ENCODE results near the gene SLC1A2. TPM values are rescaled to one million over a fixed set of nuclear protein-coding genes. Genes with fewer than 3 reads are reported as not detected.

The SLC1A2 gene
- polyA plus RNA-seq, 4 donors, result 0.15 to 0.18 TPM; not detected in 2

GRCh38 chr11:35390737-35391682 is 28.3 kb downstream of the SLC1A2 start:
- Histone ChIP-seq H3K27me3 (ENCODE audit: control insufficient read depth in 3 of 3, insufficient read depth in 3 of 3, low read length in 3 of 3) (peaks cover 0 to 4% (median 0%) of the 10 kb centered on the region in 3 donors), H3K27ac (ENCODE audit: low read depth in 1 of 3, low read length in 2 of 3) (no peak overlapping the region), H3K36me3 (ENCODE audit: control insufficient read depth in 3 of 3, insufficient read depth in 2 of 3, low read depth in 1 of 3, low read length in 3 of 3) (no peaks in the 10 kb centered on the region), H3K9me3 (ENCODE audit: control insufficient read depth in 2 of 2, insufficient read depth in 1 of 2, low read depth in 1 of 2, low read length in 1 of 2) (no peaks in the 10 kb centered on the region), H3K4me3 (ENCODE audit: low read depth in 1 of 3, low read length in 3 of 3) (no peak overlapping the region), H3K4me1 (ENCODE audit: control insufficient read depth in 3 of 3, insufficient read depth in 2 of 3, low read depth in 1 of 3, low read length in 2 of 3) (no peaks in the 10 kb centered on the region)
- no peak for FAIRE-seq
- 33 to 58% (median 38%) methylated on average over 13 of the region's 13 CpGs for WGBS, 3 donors
- DNase-seq, result peak; percentile 4 to 47

DNA sequence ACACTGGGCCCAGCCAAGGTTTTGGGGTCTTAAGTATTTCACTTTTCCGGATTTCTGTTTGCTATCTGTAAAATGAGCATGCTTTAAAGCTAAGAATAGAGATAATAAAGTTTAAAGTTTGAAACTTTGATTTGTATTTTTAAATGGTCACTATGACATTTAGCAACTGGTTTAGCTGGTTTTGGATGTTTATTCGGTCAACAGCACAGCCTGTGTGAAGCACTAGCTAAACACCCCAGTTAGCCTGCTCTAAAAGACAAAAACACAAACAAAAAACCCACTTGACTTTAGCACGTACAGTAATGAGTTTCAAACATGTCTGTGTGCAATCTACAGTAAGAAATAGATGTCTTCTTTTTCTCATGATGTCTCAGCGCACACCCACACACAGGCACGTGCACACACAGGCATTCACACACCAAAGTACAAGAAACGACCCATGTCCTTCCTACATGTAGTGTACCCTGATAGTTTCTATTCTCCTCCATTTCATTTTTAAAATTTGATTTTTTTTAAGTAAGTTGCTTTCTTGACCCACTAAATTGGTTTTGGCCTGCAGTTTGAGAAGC is 29.4 kb downstream of the SLC1A2 start:
- no peaks in the 10 kb centered on the region for H3K4me1 ChIP-seq (ENCODE audit: control insufficient read depth in 3 of 3, insufficient read depth in 2 of 3, low read depth in 1 of 3, low read length in 2 of 3)
- H3K27ac ChIP-seq (ENCODE audit: low read depth in 1 of 3, low read length in 2 of 3), result no peak overlapping the region
- no peak overlapping the region for H3K4me3 ChIP-seq (ENCODE audit: low read depth in 1 of 3, low read length in 3 of 3)
- WGBS, 3 donors, result 32 to 56% (median 35%) methylated on average over 6 of the region's 6 CpGs
- no peaks in the 10 kb centered on the region for H3K36me3 ChIP-seq (ENCODE audit: control insufficient read depth in 3 of 3, insufficient read depth in 2 of 3, low read depth in 1 of 3, low read length in 3 of 3)
- no peaks in the 10 kb centered on the region for H3K9me3 ChIP-seq (ENCODE audit: control insufficient read depth in 2 of 2, insufficient read depth in 1 of 2, low read depth in 1 of 2, low read length in 1 of 2)
- no peak for DNase-seq
- peaks cover 0 to 6% (median 0%) of the 10 kb centered on the region in 3 donors for H3K27me3 ChIP-seq (ENCODE audit: control insufficient read depth in 3 of 3, insufficient read depth in 3 of 3, low read length in 3 of 3)
- no peak for FAIRE-seq

- FAIRE-seq (no peak), DNase-seq (no peak)
- no peak overlapping the region for H3K27ac ChIP-seq (ENCODE audit: low read depth in 1 of 3, low read length in 2 of 3)
- no peak overlapping the region for H3K4me3 ChIP-seq (ENCODE audit: low read depth in 1 of 3, low read length in 3 of 3)
- H3K27me3 ChIP-seq (ENCODE audit: control insufficient read depth in 3 of 3, insufficient read depth in 3 of 3, low read length in 3 of 3), result peaks cover 0 to 7% (median 0%) of the 10 kb centered on the region in 3 donors
- 77 to 86% (median 82%) methylated on average over 1 of the region's 1 CpG for WGBS, 3 donors
- no peaks in the 10 kb centered on the region for H3K4me1 ChIP-seq (ENCODE audit: control insufficient read depth in 3 of 3, insufficient read depth in 2 of 3, low read depth in 1 of 3, low read length in 2 of 3)
- H3K9me3 ChIP-seq (ENCODE audit: control insufficient read depth in 2 of 2, insufficient read depth in 1 of 2, low read depth in 1 of 2, low read length in 1 of 2), result no peaks in the 10 kb centered on the region
- H3K36me3 ChIP-seq (ENCODE audit: control insufficient read depth in 3 of 3, insufficient read depth in 2 of 3, low read depth in 1 of 3, low read length in 3 of 3), result no peaks in the 10 kb centered on the region
Measured at GRCh38 chr11:35389112-35389511, 30.2 kb downstream of the SLC1A2 start.

GRCh38 chr11:35388061-35388460 is 31.3 kb downstream of the SLC1A2 start:
- FAIRE-seq (no peak), DNase-seq (no peak)
- Histone ChIP-seq H3K9me3 (ENCODE audit: control insufficient read depth in 2 of 2, insufficient read depth in 1 of 2, low read depth in 1 of 2, low read length in 1 of 2) (no peaks in the 10 kb centered on the region), H3K27me3 (ENCODE audit: control insufficient read depth in 3 of 3, insufficient read depth in 3 of 3, low read length in 3 of 3) (peaks cover 0 to 7% (median 0%) of the 10 kb centered on the region in 3 donors), H3K36me3 (ENCODE audit: control insufficient read depth in 3 of 3, insufficient read depth in 2 of 3, low read depth in 1 of 3, low read length in 3 of 3) (no peaks in the 10 kb centered on the region), H3K4me3 (ENCODE audit: low read depth in 1 of 3, low read length in 3 of 3) (no peak overlapping the region), H3K27ac (ENCODE audit: low read depth in 1 of 3, low read length in 2 of 3) (no peak overlapping the region), H3K4me1 (ENCODE audit: control insufficient read depth in 3 of 3, insufficient read depth in 2 of 3, low read depth in 1 of 3, low read length in 2 of 3) (no peaks in the 10 kb centered on the region)
- 89 to 96% (median 93%) methylated on average over 5 of the region's 5 CpGs for WGBS, 3 donors

GRCh38 chr11:35387111-35387982 is 32.0 kb downstream of the SLC1A2 start:
- H3K27me3 ChIP-seq (ENCODE audit: control insufficient read depth in 3 of 3, insufficient read depth in 3 of 3, low read length in 3 of 3), result peaks cover 0 to 3% (median 0%) of the 10 kb centered on the region in 3 donors
- FAIRE-seq (no peak), DNase-seq (no peak)
- H3K27ac ChIP-seq (ENCODE audit: low read depth in 1 of 3, low read length in 2 of 3), result no peak overlapping the region
- no peaks in the 10 kb centered on the region for H3K36me3 ChIP-seq (ENCODE audit: control insufficient read depth in 3 of 3, insufficient read depth in 2 of 3, low read depth in 1 of 3, low read length in 3 of 3)
- 47 to 63% (median 51%) methylated on average over 4 of the region's 4 CpGs for WGBS, 3 donors
- H3K4me1 ChIP-seq (ENCODE audit: control insufficient read depth in 3 of 3, insufficient read depth in 2 of 3, low read depth in 1 of 3, low read length in 2 of 3), result no peaks in the 10 kb centered on the region
- H3K4me3 ChIP-seq (ENCODE audit: low read depth in 1 of 3, low read length in 3 of 3), result no peak overlapping the region
- no peaks in the 10 kb centered on the region for H3K9me3 ChIP-seq (ENCODE audit: control insufficient read depth in 2 of 2, insufficient read depth in 1 of 2, low read depth in 1 of 2, low read length in 1 of 2)

DNA sequence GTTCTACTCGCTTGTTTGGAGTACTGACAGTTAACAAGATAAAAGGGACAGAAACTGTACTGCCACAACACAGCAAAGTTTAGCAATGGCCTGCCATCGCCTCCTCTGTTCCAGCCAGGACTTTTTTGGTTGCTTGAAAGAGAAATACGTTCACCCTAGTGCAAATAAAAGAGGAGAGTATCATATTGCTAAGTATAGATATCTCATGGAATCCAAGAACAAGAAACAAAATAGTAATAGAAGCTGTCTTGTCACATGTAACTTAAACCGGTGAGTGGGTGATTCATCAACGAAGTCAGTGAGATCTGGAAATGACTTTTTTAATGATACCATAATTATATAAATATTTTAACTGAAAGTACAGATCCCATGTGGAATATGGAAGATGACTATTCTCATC is 35.4 kb downstream of the SLC1A2 start:
- H3K27me3 ChIP-seq (ENCODE audit: control insufficient read depth in 3 of 3, insufficient read depth in 3 of 3, low read length in 3 of 3), result peaks cover 0 to 3% (median 0%) of the 10 kb centered on the region in 3 donors
- WGBS, 3 donors, result 79 to 88% (median 85%) methylated on average over 5 of the region's 5 CpGs
- H3K4me3 ChIP-seq (ENCODE audit: low read depth in 1 of 3, low read length in 3 of 3), result no peak overlapping the region
- H3K9me3 ChIP-seq (ENCODE audit: control insufficient read depth in 2 of 2, insufficient read depth in 1 of 2, low read depth in 1 of 2, low read length in 1 of 2), result no peaks in the 10 kb centered on the region
- FAIRE-seq (no peak), DNase-seq (no peak)
- no peaks in the 10 kb centered on the region for H3K36me3 ChIP-seq (ENCODE audit: control insufficient read depth in 3 of 3, insufficient read depth in 2 of 3, low read depth in 1 of 3, low read length in 3 of 3)
- H3K4me1 ChIP-seq (ENCODE audit: control insufficient read depth in 3 of 3, insufficient read depth in 2 of 3, low read depth in 1 of 3, low read length in 2 of 3), result no peaks in the 10 kb centered on the region
- no peak overlapping the region for H3K27ac ChIP-seq (ENCODE audit: low read depth in 1 of 3, low read length in 2 of 3)

GRCh38 chr11:35381709-35382322 is 37.5 kb downstream of the SLC1A2 start:
- DNase-seq (no peak), FAIRE-seq (no peak)
- no peak overlapping the region for H3K4me3 ChIP-seq (ENCODE audit: low read depth in 1 of 3, low read length in 3 of 3)
- no peaks in the 10 kb centered on the region for H3K9me3 ChIP-seq (ENCODE audit: control insufficient read depth in 2 of 2, insufficient read depth in 1 of 2, low read depth in 1 of 2, low read length in 1 of 2)
- no peaks in the 10 kb centered on the region for H3K4me1 ChIP-seq (ENCODE audit: control insufficient read depth in 3 of 3, insufficient read depth in 2 of 3, low read depth in 1 of 3, low read length in 2 of 3)
- peaks cover 0 to 3% (median 0%) of the 10 kb centered on the region in 3 donors for H3K27me3 ChIP-seq (ENCODE audit: control insufficient read depth in 3 of 3, insufficient read depth in 3 of 3, low read length in 3 of 3)
- 86 to 87% (median 87%) methylated on average over 4 of the region's 4 CpGs for WGBS, 3 donors
- H3K27ac ChIP-seq (ENCODE audit: low read depth in 1 of 3, low read length in 2 of 3), result no peak overlapping the region
- H3K36me3 ChIP-seq (ENCODE audit: control insufficient read depth in 3 of 3, insufficient read depth in 2 of 3, low read depth in 1 of 3, low read length in 3 of 3), result no peaks in the 10 kb centered on the region

DNA sequence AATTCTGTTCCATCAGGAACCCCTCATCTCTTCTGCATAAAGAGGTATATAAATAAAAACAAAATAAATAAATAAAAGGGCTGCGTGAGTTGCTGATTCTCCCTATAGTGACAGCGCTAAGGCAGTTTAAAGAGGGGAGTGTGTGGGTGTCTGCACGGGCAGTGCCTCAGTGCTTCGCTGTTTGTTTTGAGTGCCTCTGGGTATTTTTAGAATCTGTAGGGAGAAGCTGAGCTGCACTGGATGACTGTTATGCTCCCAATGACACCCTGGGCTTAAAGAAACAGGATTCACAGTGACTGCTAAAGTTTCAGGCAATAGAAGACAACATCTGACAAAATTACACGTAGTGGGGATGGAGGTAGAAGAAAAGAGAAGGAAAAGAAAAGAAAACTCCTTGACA is 38.8 kb downstream of the SLC1A2 start:
- Histone ChIP-seq H3K36me3 (ENCODE audit: control insufficient read depth in 3 of 3, insufficient read depth in 2 of 3, low read depth in 1 of 3, low read length in 3 of 3) (no peaks in the 10 kb centered on the region), H3K4me1 (ENCODE audit: control insufficient read depth in 3 of 3, insufficient read depth in 2 of 3, low read depth in 1 of 3, low read length in 2 of 3) (no peaks in the 10 kb centered on the region), H3K9me3 (ENCODE audit: control insufficient read depth in 2 of 2, insufficient read depth in 1 of 2, low read depth in 1 of 2, low read length in 1 of 2) (no peaks in the 10 kb centered on the region), H3K27ac (ENCODE audit: low read depth in 1 of 3, low read length in 2 of 3) (no peak overlapping the region), H3K4me3 (ENCODE audit: low read depth in 1 of 3, low read length in 3 of 3) (no peak overlapping the region), H3K27me3 (ENCODE audit: control insufficient read depth in 3 of 3, insufficient read depth in 3 of 3, low read length in 3 of 3) (peaks cover 0 to 3% (median 0%) of the 10 kb centered on the region in 3 donors)
- DNase-seq (no peak), FAIRE-seq (no peak)
- 76 to 90% (median 84%) methylated on average over 5 of the region's 5 CpGs for WGBS, 3 donors
